Hematopoietic multipotent progenitor cell treated with erythropoietin and hydrocortisone succinate and interleukin-3 and kit ligand, for 4 days (in vitro differentiated cells): ENCODE results near the gene COLEC12.

Source experiments
- DNase-seq: peaks from one replicate; pipeline ENCODE4 v3.0.0-alpha.2; 2015

Gene COLEC12

GRCh38 chr18:354003-354402 lies 146.5 kb downstream of the COLEC12 start:
- no peak for DNase-seq

GRCh38 chr18:352438-352837 lies 148.1 kb downstream of the COLEC12 start:
- no peak for DNase-seq

- no peak for DNase-seq
Observed at GRCh38 chr18:350953-351572, 149.4 kb downstream of the COLEC12 start.

GRCh38 chr18:346600-346999 lies 153.9 kb downstream of the COLEC12 start:
- no peak for DNase-seq

- DNase-seq: no peak
Observed at GRCh38 chr18:341102-341501, 159.4 kb downstream of the COLEC12 start.

GRCh38 chr18:340044-340443 lies 160.5 kb downstream of the COLEC12 start:
- no peak for DNase-seq

GRCh38 chr18:339200-339599 lies 161.3 kb downstream of the COLEC12 start:
- no peak for DNase-seq

- DNase-seq: peak; percentile 46
Observed at GRCh38 chr18:336713-337112, 163.8 kb downstream of the COLEC12 start.

GRCh38 chr18:335733-336132 lies 164.8 kb downstream of the COLEC12 start:
- DNase-seq: no peak

- DNase-seq: no peak
Observed at GRCh38 chr18:334575-335132, 165.8 kb downstream of the COLEC12 start.

- no peak for DNase-seq
Observed at GRCh38 chr18:332721-333510, 167.6 kb downstream of the COLEC12 start.

GRCh38 chr18:332007-332406 lies 168.5 kb downstream of the COLEC12 start:
- DNase-seq: peak; percentile 40

- DNase-seq: peak; percentile 27
Observed at GRCh38 chr18:331221-331821, 169.2 kb downstream of the COLEC12 start.

GRCh38 chr18:328928-329327 lies 171.6 kb downstream of the COLEC12 start:
- no peak for DNase-seq

GRCh38 chr18:326846-327245 lies 173.7 kb downstream of the COLEC12 start:
- no peak for DNase-seq

- no peak for DNase-seq
Observed at GRCh38 chr18:323253-323622, 177.3 kb downstream of the COLEC12 start.

GRCh38 chr18:321865-322467 lies 178.5 kb downstream of the COLEC12 start:
- DNase-seq: no peak

GRCh38 chr18:320155-320554 lies 180.3 kb downstream of the COLEC12 start:
- DNase-seq: no peak

GRCh38 chr18:319720-320119 lies 180.8 kb downstream of the COLEC12 start:
- no peak for DNase-seq

- DNase-seq: no peak
Observed at GRCh38 chr18:318791-319291, 181.7 kb downstream of the COLEC12 start.

GRCh38 chr18:317618-318017 lies 182.9 kb downstream of the COLEC12 start:
- DNase-seq: no peak

- DNase-seq: no peak
Observed at GRCh38 chr18:316393-316792, 184.1 kb downstream of the COLEC12 start.

GRCh38 chr18:313931-314330 lies 186.6 kb downstream of the COLEC12 start:
- DNase-seq: no peak
